H9 (cell line): Measurements from ENCODE around the gene RSPO1. TPM values are rescaled to one million over a fixed set of nuclear protein-coding genes. Genes with fewer than 3 reads are reported as not detected.
A peak's percentile ranks its signal among the peaks of the same experiment; 100 is the strongest.

ENCODE experiments used
- DNase-seq: peaks from one replicate; pipeline ENCODE4 v3.0.0-alpha.2; 2017
- H2AFZ ChIP-seq: one replicate; pipeline ENCODE4 v1.6.1; 2013; ENCODE audit warnings: mild to moderate bottlenecking, low read length, control low read depth, moderate library complexity
- H2AK5ac ChIP-seq: 2 replicates; pipeline ENCODE4 v1.6.1; 2013; ENCODE audit warnings: low read length, control low read depth, mixed read lengths; ENCODE audit not compliant: insufficient read length
- H2BK120ac ChIP-seq: one replicate; pipeline ENCODE4 v1.6.1; 2013; ENCODE audit warnings: low read depth, mild to moderate bottlenecking, low read length, control low read depth, inconsistent platforms; ENCODE audit not compliant: poor library complexity, severe bottlenecking
- H2BK12ac ChIP-seq: 2 replicates; pipeline ENCODE4 v1.6.1; 2013; ENCODE audit warnings: low read length, control low read depth, mixed read lengths, low read depth; ENCODE audit not compliant: insufficient read length
- H2BK15ac ChIP-seq: 2 replicates; pipeline ENCODE4 v1.6.1; 2013; ENCODE audit warnings: low read depth, low read length, control low read depth
- H2BK20ac ChIP-seq: one replicate; pipeline ENCODE4 v1.6.1; 2013; ENCODE audit warnings: low read depth, mild to moderate bottlenecking, low read length, control low read depth, inconsistent platforms; ENCODE audit not compliant: poor library complexity, severe bottlenecking
- H2BK5ac ChIP-seq: 2 replicates; pipeline ENCODE4 v1.6.1; 2013; ENCODE audit warnings: low read length, control low read depth, mixed read lengths; ENCODE audit not compliant: insufficient read length
- H3K14ac ChIP-seq: 2 replicates; pipeline ENCODE4 v1.6.1; 2013; ENCODE audit warnings: low read length, control low read depth; ENCODE audit not compliant: insufficient read depth
- H3K18ac ChIP-seq: 2 replicates; pipeline ENCODE4 v1.6.1; 2013; ENCODE audit warnings: low read depth, mild to moderate bottlenecking, mixed read lengths, low read length, control low read depth; ENCODE audit not compliant: insufficient read length
- H3K23ac ChIP-seq: 2 replicates; pipeline ENCODE4 v1.6.1; 2013; ENCODE audit warnings: low read length, control low read depth, mixed read lengths, low read depth; ENCODE audit not compliant: insufficient read length
- H3K23me2 ChIP-seq: 2 replicates; pipeline ENCODE4 v1.6.1; 2013; ENCODE audit warnings: low read depth, mild to moderate bottlenecking, mixed read lengths, low read length, control low read depth; ENCODE audit not compliant: insufficient read length, poor library complexity, severe bottlenecking
- H3K27ac ChIP-seq: 2 replicates; pipeline ENCODE4 v1.5.1; 2013; ENCODE audit warnings: low read length, control low read depth, mixed read lengths, low read depth; ENCODE audit not compliant: insufficient read length
- H3K27me3 ChIP-seq: 2 replicates; pipeline ENCODE4 v1.6.1; 2013; ENCODE audit warnings: low read length, control low read depth, inconsistent platforms; ENCODE audit not compliant: insufficient read depth
- H3K4ac ChIP-seq: 2 replicates; pipeline ENCODE4 v1.6.1; 2013; ENCODE audit warnings: low read depth, mild to moderate bottlenecking, control low read depth, inconsistent platforms, low read length, moderate library complexity
- H3K4me1 ChIP-seq: 2 replicates; pipeline ENCODE4 v1.6.1; 2013; ENCODE audit warnings: low read length, control low read depth, inconsistent platforms; ENCODE audit not compliant: insufficient read depth
- H3K4me2 ChIP-seq: 2 replicates; pipeline ENCODE4 v1.6.1; 2013; ENCODE audit warnings: low read length, control low read depth, mixed read lengths; ENCODE audit not compliant: insufficient read length, insufficient read depth
- H3K56ac ChIP-seq: 2 replicates; pipeline ENCODE4 v1.6.1; 2013; ENCODE audit warnings: low read depth, mild to moderate bottlenecking, mixed read lengths, low read length, control low read depth; ENCODE audit not compliant: insufficient read length
- H3K79me1 ChIP-seq: 2 replicates; pipeline ENCODE4 v1.6.1; 2013; ENCODE audit warnings: low read depth, mild to moderate bottlenecking, moderate library complexity, low read length, control low read depth, inconsistent platforms; ENCODE audit not compliant: insufficient read depth, poor library complexity, severe bottlenecking
- H3K79me2 ChIP-seq: 2 replicates; pipeline ENCODE4 v1.6.1; 2013; ENCODE audit warnings: low read length, control low read depth, inconsistent platforms; ENCODE audit not compliant: insufficient read depth
- H3K9ac ChIP-seq: 2 replicates; pipeline ENCODE4 v1.6.1; 2013; ENCODE audit warnings: low read length, control low read depth, mixed read lengths; ENCODE audit not compliant: insufficient read length; ENCODE audit errors: extremely low read depth
- H3K9me3 ChIP-seq: one replicate; pipeline ENCODE4 v1.6.1; 2013; ENCODE audit warnings: low read depth, low read length, inconsistent platforms; ENCODE audit not compliant: control insufficient read depth
- H3T11ph ChIP-seq: one replicate; pipeline ENCODE4 v1.6.1; 2013; ENCODE audit warnings: mild to moderate bottlenecking, low read length, control low read depth, inconsistent platforms
- H4K20me1 ChIP-seq: one replicate; pipeline ENCODE4 v1.6.1; 2013; ENCODE audit not compliant: control insufficient read depth, insufficient read length, insufficient read depth
- H4K5ac ChIP-seq: 2 replicates; pipeline ENCODE4 v1.6.1; 2013; ENCODE audit warnings: low read depth, mild to moderate bottlenecking, mixed read lengths, low read length, control low read depth; ENCODE audit not compliant: insufficient read length
- H4K8ac ChIP-seq: replicated peaks from 2 replicates; pipeline ENCODE4 v1.6.1; 2013; ENCODE audit warnings: low read length, control low read depth, mixed read lengths, low read depth; ENCODE audit not compliant: insufficient read length
- H4K91ac ChIP-seq: 2 replicates; pipeline ENCODE4 v1.6.1; 2013; ENCODE audit warnings: low read depth, mild to moderate bottlenecking, moderate library complexity, mixed read lengths, low read length, control low read depth; ENCODE audit not compliant: insufficient read length
- H3K27ac Mint-ChIP-seq, 3 experiments: 2 replicates in 2 of 3; 3 replicates in 1 of 3; pipeline ENCODE4 v1.8.0; 2020 to 2021; ENCODE audit warnings: mixed read lengths in 3 of 3, mild to moderate bottlenecking in 1 of 3, moderate library complexity in 1 of 3
- H3K27me3 Mint-ChIP-seq: 2 replicates; pipeline ENCODE4 v1.8.0; 2021; ENCODE audit warnings: low read depth, mild to moderate bottlenecking, moderate library complexity, mixed read lengths
- H3K36me3 Mint-ChIP-seq, 3 experiments: 2 replicates in 2 of 3; 3 replicates in 1 of 3; pipeline ENCODE4 v1.8.0; 2020 to 2021; ENCODE audit warnings: low read depth in 3 of 3, mixed read lengths in 3 of 3; ENCODE audit not compliant: insufficient read depth in 1 of 3
- H3K4me1 Mint-ChIP-seq, 2 experiments: 2 replicates each; pipeline ENCODE4 v1.8.0; 2020; ENCODE audit warnings: mixed read lengths in 2 of 2
- H3K4me3 Mint-ChIP-seq, 2 experiments: 2 replicates in 1 of 2; 3 replicates in 1 of 2; pipeline ENCODE4 v1.8.0; 2020 to 2021; ENCODE audit warnings: mild to moderate bottlenecking in 2 of 2, mixed read lengths in 2 of 2, moderate library complexity in 1 of 2
- H3K9me3 Mint-ChIP-seq, 2 experiments: 2 replicates in 1 of 2; 3 replicates in 1 of 2; pipeline ENCODE4 v1.8.0; 2020; ENCODE audit warnings: mild to moderate bottlenecking in 2 of 2, mixed read lengths in 2 of 2, moderate library complexity in 1 of 2
- WGBS: extraction: QIAGEN DNeasy Blood & Tissue Kit; methylation state at CpG from one replicate; pipeline ENCODE4 v1.1.7; 2013; ENCODE audit warnings: missing lambda C conversion rate, low lambda C conversion rate, mixed read lengths; ENCODE audit not compliant: insufficient read length; ENCODE audit errors: extremely low coverage; 5-methylcytosine and 5-hydroxymethylcytosine counted together
- total RNA-seq: library from RNA; stranded (reverse); gene quantifications from 2 replicates; pipeline ENCODE4 v1.2.1, GENCODE V29; 2021
- TF ChIP-seq, protein P1 (sequence below): fragments of 200-600 bp; sonication (generic); conservative IDR thresholded peaks from 3 replicates; pipeline ENCODE4 v1.8.0; 2021; ENCODE audit warnings: antibody characterized with exemption, mild to moderate bottlenecking

The RSPO1 gene
- total RNA-seq, 1 experiment from 2014 or later: 0.35 TPM

DNA sequence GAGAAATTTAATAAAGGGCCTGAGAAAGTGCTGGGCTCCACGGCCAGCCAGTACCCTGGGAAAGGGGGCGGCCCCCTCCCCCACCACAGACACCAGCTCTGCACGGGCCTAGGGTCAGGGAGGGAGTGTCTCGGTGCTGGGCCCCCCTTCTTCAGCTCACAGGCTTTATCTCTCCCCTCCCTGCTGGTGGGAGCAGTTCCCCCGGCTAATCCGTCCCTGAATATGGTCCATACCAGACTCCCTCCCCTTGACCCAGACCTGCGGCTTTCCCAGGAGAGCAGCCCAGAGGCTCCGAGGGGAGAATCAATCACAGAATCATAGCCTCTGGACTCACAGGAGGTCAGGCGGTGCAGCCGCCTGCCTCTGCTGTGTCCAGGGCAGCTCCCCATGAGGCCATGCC is 26.0 kb upstream of the RSPO1 start:
- no peak overlapping the region for H3K27ac ChIP-seq
- no peak overlapping the region for H3K27ac Mint-ChIP-seq
- DNase-seq: no peak

More for the DNA sequence above, 26.0 kb upstream of the RSPO1 start:
- peaks cover 3% of the 10 kb centered on the region for H3K23me2 ChIP-seq
- TF ChIP-seq, protein P1, sequence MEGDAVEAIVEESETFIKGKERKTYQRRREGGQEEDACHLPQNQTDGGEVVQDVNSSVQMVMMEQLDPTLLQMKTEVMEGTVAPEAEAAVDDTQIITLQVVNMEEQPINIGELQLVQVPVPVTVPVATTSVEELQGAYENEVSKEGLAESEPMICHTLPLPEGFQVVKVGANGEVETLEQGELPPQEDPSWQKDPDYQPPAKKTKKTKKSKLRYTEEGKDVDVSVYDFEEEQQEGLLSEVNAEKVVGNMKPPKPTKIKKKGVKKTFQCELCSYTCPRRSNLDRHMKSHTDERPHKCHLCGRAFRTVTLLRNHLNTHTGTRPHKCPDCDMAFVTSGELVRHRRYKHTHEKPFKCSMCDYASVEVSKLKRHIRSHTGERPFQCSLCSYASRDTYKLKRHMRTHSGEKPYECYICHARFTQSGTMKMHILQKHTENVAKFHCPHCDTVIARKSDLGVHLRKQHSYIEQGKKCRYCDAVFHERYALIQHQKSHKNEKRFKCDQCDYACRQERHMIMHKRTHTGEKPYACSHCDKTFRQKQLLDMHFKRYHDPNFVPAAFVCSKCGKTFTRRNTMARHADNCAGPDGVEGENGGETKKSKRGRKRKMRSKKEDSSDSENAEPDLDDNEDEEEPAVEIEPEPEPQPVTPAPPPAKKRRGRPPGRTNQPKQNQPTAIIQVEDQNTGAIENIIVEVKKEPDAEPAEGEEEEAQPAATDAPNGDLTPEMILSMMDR: no peak
- H3K9me3 Mint-ChIP-seq: no peaks in the 10 kb centered on the region; a peak in 2 of 5 replicates
- H4K91ac ChIP-seq: no peak overlapping the region
- no peaks in the 10 kb centered on the region for H3K9me3 ChIP-seq
- H3K4ac ChIP-seq: no peak overlapping the region
- no peak overlapping the region for H3K23ac ChIP-seq
- no peak overlapping the region for H2BK5ac ChIP-seq
- peak overlapping the region in 1 of 2 experiments; percentile 71; a peak in 3 of 5 replicates for H3K4me3 Mint-ChIP-seq
- no CpG with 5 or more reads among the region's 10 CpGs for WGBS
- no peak overlapping the region for H3K4me2 ChIP-seq
- no peak overlapping the region for H3K56ac ChIP-seq
- no peak overlapping the region for H3T11ph ChIP-seq
- no peak overlapping the region for H3K9ac ChIP-seq
- H2BK12ac ChIP-seq: no peak overlapping the region
- H4K20me1 ChIP-seq: no peaks in the 10 kb centered on the region
- peaks cover 35% of the 10 kb centered on the region for H3K27me3 Mint-ChIP-seq
- H3K14ac ChIP-seq: no peak overlapping the region
- no peak overlapping the region for H4K5ac ChIP-seq
- no peak overlapping the region for H2BK120ac ChIP-seq
- no peak overlapping the region for H4K8ac ChIP-seq
- no peak overlapping the region for H2BK20ac ChIP-seq
- peaks cover 17 to 45% of the 10 kb centered on the region in 2 experiments for H3K4me1 Mint-ChIP-seq
- no peaks in the 10 kb centered on the region for H3K79me1 ChIP-seq
- H3K27me3 ChIP-seq: no peaks in the 10 kb centered on the region
- no peaks in the 10 kb centered on the region for H3K79me2 ChIP-seq
- no peak overlapping the region for H2AK5ac ChIP-seq
- no peaks in the 10 kb centered on the region for H3K36me3 Mint-ChIP-seq
- no peak overlapping the region for H3K18ac ChIP-seq
- no peaks in the 10 kb centered on the region for H3K4me1 ChIP-seq
- no peak overlapping the region for H2BK15ac ChIP-seq
- H2AFZ ChIP-seq: no peak overlapping the region
